ENCODE data around the gene EFEMP2.

EFEMP2 gene

GRCh38 chr11:65861533-65862183, 10.9 kb downstream of the EFEMP2 start:
- intact Hi-C loops (cut with DNase I): loop anchor here (5.0 kb wide), 1 partner anchor 101 kb away; the partner anchor contains the start of gene SART1
- DNase-seq: peak in 1 of 42 donors; percentile 25

DNA sequence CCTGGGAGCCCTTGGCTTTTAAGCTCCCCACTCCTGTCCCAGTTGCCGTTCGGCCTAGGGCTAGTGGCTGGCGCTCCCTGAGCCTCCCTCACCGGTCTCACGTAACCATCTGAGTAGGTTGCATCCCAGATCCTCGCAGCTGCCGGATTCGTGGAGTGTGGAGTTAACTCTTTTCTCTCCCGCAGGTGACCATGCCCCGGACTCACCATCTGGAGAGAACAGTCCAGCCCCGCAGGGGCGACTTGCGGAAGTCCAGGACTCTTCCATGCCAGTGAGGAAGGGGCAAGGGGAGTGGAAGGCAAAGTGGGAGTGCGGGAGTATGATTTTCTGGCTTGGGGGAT, 11.5 kb downstream of the EFEMP2 start:
- peak in 4 of 42 donors; percentile 32 to 44 (median 33) for DNase-seq
- intact Hi-C loops (cut with DNase I): loop anchor here (5.0 kb wide), 1 partner anchor 101 kb away; the partner anchor contains the start of gene SART1

DNA sequence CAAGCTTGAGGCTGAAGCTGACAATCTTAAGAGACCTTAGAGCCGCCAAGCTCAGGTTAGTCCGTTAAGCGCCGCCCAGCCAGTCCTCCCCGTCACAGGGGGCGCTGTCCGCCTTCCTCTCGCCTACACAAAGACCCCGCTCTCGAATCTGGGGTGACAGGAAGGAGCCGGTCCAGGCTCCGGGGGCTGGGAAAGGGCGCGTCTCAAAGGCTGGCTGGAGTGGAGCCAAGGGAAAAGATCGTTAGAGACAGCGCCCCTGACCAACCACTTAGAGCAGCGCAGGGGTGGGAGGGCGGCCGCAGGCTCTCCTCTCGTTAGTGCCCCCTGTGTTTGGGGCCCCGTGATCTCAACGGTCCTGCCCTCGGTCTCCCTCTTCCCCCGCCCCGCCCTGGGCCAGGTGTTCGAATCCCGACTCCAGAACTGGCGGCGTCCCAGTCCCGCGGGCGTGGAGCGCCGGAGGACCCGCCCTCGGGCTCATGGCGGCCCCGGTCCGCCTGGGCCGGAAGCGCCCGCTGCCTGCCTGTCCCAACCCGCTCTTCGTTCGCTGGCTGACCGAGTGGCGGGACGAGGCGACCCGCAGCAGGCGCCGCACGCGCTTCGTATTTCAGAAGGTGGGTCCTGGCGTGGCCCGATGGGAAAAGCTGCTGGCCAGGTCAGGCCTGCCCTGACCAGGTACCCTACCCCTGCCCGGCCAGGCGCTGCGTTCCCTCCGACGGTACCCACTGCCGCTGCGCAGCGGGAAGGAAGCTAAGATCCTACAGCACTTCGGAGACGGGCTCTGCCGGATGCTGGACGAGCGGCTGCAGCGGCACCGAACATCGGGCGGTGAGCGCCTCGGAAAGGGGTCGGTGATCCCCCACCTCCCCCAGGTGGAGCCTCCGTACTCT, 12.1 kb downstream of the EFEMP2 start, which contains the start of gene MUS81:
Gene MUS81 (plus strand): TSS at position 156 of the 887 bp plus-strand sequence. CDS start 321 bp downstream, at position 477.
- DNase-seq: peak; percentile 90 to 98 (median 95)
- intact Hi-C loops (cut with DNase I): loop anchor here (5.0 kb wide), 1 partner anchor 102 kb away; the partner anchor contains the start of gene SART1

DNA sequence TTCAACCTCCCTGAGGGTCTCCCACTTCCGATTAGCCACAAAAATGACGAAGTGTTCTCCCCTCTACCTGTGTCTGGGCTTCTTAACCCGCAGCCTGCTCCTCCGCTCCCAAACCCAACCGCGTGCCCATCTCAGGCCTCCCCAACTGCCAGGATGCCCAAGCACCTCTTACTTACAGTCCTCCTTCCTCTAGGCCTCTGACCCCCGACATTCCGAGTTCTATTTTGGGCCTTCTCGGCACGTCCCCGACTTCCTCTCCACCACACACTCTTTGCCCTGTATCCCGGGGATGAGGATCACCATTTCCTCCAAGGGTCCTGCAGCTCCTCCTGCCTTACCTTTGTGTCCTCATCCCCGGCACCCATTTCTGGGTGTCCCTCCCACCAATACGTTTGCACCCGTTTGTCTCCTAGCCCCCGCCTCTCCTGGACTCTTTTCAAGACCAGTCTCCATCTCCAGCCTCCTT, 12.8 kb downstream of the EFEMP2 start:
- intact Hi-C loops (cut with DNase I): loop anchor here (5.0 kb wide), 2 partner anchors 32 to 102 kb away; partner anchors contain the start of genes CCDC85B and SART1
- DNase-seq: peak in 18 of 42 donors; percentile 26 to 66 (median 49)

DNA sequence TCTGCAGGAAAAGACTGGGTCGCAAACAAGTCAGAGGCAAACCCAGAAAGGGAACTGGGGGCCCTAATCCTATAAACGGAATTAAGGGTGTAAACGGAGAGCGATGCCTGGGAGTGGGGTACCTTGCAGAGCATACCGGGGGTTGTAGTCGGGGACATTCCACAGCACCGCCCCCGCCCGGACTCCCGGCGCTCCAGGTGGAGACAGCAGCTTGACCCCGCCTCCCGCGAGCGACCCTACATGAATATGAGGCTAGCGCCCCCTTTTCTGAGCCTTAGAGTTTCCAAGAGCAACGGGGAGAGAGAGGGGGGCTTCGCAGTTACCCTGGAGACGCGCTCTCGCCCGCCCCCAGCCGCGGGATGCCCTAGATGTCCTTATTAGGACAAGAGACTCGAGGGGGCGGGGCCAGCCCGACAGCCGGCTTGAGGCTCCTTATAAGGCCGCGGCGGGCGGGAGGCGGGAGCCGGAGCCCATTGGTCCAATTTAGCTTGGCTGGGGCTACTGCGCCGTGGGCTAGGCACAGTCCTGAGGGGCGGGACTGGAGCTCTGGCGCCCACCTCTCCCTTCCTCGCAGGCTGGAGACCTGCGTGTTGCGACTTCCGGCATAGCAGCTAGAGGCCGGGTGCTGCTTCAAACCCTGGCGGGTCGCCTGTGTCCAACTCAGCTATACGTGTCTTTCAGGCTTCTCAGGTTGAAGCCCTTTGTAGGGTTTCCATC, 13.3 kb downstream of the EFEMP2 start:
- intact Hi-C loops (cut with DNase I): loop anchor here (5.0 kb wide), 1 partner anchor 33 kb away; the partner anchor contains the start of gene CCDC85B
- DNase-seq: peak; percentile 96 to 100 (median 98)

GRCh38 chr11:65858681-65859087, 13.9 kb downstream of the EFEMP2 start:
- DNase-seq: no peak
- intact Hi-C loops (cut with DNase I): loop anchor here (5.0 kb wide), 1 partner anchor 34 kb away; the partner anchor contains the start of gene CCDC85B

GRCh38 chr11:65857853-65858680, 14.5 kb downstream of the EFEMP2 start, which contains the start of gene CFL1:
Gene CFL1, minus strand, starts transcription at chr11:65858180. Its CDS starts 81 bp downstream, at chr11:65858099.
- intact Hi-C loops (cut with DNase I): loop anchor here (5.0 kb wide), 1 partner anchor 34 kb away; the partner anchor contains the start of gene CCDC85B
- peak; percentile 96 to 99 (median 98) for DNase-seq

GRCh38 chr11:65857500-65857852, 15.1 kb downstream of the EFEMP2 start:
- intact Hi-C loops (cut with DNase I): loop anchor here (5.0 kb wide), 1 partner anchor 35 kb away; the partner anchor contains the start of gene CCDC85B

GRCh38 chr11:65856689-65857499, 15.7 kb downstream of the EFEMP2 start:
- DNase-seq: peak; percentile 63 to 92 (median 84)
- intact Hi-C loops (cut with DNase I): loop anchor here (5.0 kb wide), 1 partner anchor 35 kb away; the partner anchor contains the start of gene CCDC85B

More at GRCh38 chr11:65857500-65857852, 15.1 kb downstream of the EFEMP2 start:
- peak in 41 of 42 donors; percentile 39 to 86 (median 75) for DNase-seq

GRCh38 chr11:65855927-65856363, 16.7 kb downstream of the EFEMP2 start:
- peak in 1 of 42 donors; percentile 23 for DNase-seq
- intact Hi-C loops (cut with DNase I): loop anchor here (5.0 kb wide), 1 partner anchor 36 kb away; the partner anchor contains the start of gene CCDC85B

DNA sequence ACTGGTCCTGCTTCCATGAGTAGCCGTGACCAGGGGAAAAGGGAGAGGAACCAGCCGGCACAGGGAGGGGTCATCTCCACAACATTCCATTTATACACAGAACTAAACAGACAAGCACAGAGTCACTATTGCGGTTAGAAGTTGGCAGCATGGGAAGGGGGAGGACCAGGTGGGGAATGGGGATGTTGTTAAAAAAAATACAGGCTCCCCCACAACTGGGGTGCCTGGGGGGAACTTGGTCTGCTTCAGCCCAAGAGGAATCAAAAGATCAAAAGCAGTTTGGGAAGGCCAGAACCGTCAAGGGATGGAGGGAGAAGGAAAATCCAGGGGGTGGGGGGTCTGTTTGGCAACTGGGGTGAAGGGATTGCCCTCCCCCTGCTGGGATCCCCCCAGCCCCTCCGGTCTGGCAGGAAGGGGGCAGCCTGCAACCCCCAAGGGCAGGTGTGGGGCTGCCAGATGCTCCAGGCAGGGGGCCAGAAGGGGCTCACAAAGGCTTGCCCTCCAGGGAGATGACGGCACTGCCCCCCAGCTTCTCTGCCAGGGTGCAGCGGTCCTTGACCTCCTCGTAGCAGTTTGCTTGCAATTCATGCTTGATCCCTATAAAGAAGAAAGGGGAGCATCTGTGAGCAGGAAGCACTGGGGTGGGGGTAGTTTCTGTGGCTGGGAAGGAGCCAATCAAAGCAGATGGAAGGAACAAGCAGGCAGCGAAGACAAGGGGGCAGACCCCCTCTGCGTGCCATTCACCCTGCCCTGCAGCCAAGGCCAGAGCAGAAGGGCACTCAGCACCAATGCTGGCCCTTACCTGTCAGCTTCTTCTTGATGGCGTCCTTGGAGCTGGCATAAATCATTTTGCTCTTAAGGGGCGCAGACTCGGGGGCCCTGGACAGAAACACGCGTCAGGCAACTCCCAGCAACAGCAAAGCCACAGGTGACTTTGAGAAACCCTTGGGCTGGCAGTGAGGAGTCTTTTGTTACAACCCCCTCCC, 17.5 kb downstream of the EFEMP2 start:
- DNase-seq: peak in 2 of 42 donors; percentile 10 to 20
- intact Hi-C loops (cut with DNase I): loop anchor here (5.0 kb wide), 1 partner anchor 37 kb away; the partner anchor contains the start of gene CCDC85B

DNA sequence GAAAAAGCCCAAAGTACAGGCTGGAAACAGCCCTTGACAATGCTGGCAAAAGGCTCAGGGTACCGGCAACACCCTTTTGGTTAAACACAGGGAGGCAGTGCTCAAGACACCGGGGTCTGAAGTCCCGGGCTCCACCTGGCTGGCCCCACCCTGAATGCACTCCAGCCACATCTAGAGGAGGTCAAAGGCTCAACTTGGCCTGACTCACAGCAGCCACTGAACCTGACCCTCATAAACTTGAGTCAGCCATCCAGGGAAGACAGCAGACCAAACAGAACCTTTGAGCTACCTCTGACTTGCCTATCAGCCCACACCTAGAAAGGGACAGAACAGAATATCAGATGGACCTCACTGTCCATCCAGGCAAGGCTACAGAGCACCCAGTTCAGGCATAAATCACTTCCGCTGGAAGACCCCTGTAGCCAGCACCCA, 18.4 kb downstream of the EFEMP2 start:
- intact Hi-C loops (cut with DNase I): no loop called here
- DNase-seq: peak in 2 of 42 donors; percentile 5 to 19

DNA sequence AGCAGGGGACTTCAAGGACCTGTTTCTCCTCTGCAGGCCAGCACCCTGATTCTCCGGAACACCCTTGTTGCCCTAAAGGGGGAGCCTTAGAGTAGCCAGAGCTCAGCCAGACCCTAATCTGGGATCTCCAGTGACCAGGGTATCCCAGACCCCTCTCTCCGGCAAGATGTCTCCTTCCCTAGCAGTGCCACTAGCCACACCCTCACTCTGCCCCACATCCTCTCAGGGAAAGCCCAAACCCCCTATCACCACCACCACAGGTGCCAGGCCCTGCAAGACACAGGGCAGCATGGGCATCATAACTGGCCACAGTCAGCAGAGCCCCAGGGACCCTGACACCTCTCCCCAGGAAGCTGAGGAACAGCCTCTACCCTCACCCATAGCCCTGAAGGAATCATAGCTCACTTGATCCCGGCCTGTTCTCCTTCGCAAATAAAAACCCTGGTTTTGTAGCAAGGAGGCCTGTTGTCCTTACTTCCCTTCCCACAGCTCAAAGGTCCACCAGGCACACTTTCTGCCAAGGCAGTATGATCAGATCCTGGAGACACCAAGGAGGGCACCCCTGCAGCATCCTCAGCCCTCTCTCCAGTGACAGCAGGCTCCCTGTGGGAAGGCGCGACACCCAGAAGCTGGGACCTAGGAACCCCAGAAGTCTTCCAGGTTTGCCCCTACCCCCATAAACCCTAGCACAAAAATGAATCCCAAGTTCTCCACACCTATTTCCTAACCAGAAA, 19.2 kb downstream of the EFEMP2 start:
- DNase-seq: peak in 2 of 42 donors; percentile 2 to 16
- intact Hi-C loops (cut with DNase I): no loop called here

GRCh38 chr11:65852508-65853245, 19.9 kb downstream of the EFEMP2 start:
- intact Hi-C loops (cut with DNase I): no loop called here
- peak in 13 of 42 donors; percentile 15 to 61 (median 42) for DNase-seq
